IMR-90 (cell line): ENCODE measurements around the gene PIK3R4. TPM values are rescaled to one million over a fixed set of nuclear protein-coding genes. Genes with fewer than 3 reads are reported as not detected.

Experiments used
- ATAC-seq: fragments of 200-7000 bp; cut with Tn5 transposase; 2 replicates; pipeline ENCODE4 v1.9.1; 2020; ENCODE audit warnings: low read depth, mild to moderate bottlenecking, moderate library complexity
- BruUV-seq: library from RNA; stranded (reverse); fragments of 400-500 nt; replicated peaks from 2 replicates; lab custom pipeline; 2021; lab: Mats Ljungman, UMichigan
- CTCF ChIA-PET: fragments of 300-600 bp; formaldehyde crosslinking; extraction: SDS; loops from one replicate; lab custom pipeline; 2021; ENCODE audit warnings: antibody characterized with exemption; lab: Yijun Ruan, JAX
- POLR2A ChIA-PET: fragments of 300-600 bp; sonication (Branson Sonifier 250); formaldehyde crosslinking; loops from one replicate; lab custom pipeline; 2022; ENCODE audit warnings: antibody characterized with exemption; ENCODE audit not compliant: unreplicated experiment; lab: Charles Lee
- DNase-seq: peaks from one replicate; pipeline ENCODE4 v3.0.0; 2013
- H2AFZ ChIP-seq: replicated peaks from 2 replicates; pipeline ENCODE3; 2013; ENCODE audit warnings: low read length, mild to moderate bottlenecking; ENCODE audit not compliant: poor library complexity
- H2AK5ac ChIP-seq: 2 replicates; pipeline ENCODE4 v1.6.1; 2013; ENCODE audit warnings: low read depth, low read length, inconsistent platforms
- H2AK9ac ChIP-seq: replicated peaks from 2 replicates; pipeline ENCODE3; 2013; ENCODE audit warnings: mild to moderate bottlenecking, low read depth, low read length, moderate library complexity; ENCODE audit not compliant: poor library complexity
- H2BK120ac ChIP-seq: 2 replicates; pipeline ENCODE4 v1.6.1; 2013; ENCODE audit warnings: low read depth, low read length, inconsistent platforms
- H2BK15ac ChIP-seq: 3 replicates; pipeline ENCODE4 v1.6.1; 2013; ENCODE audit warnings: low read depth, low read length, inconsistent platforms
- H2BK20ac ChIP-seq: 2 replicates; pipeline ENCODE4 v1.6.1; 2013; ENCODE audit warnings: low read depth, mild to moderate bottlenecking, inconsistent platforms, low read length, moderate library complexity
- H2BK5ac ChIP-seq: 2 replicates; pipeline ENCODE4 v1.6.1; 2013; ENCODE audit warnings: mild to moderate bottlenecking, low read depth, low read length, inconsistent platforms; ENCODE audit not compliant: poor library complexity, severe bottlenecking
- H3K14ac ChIP-seq: replicated peaks from 2 replicates; pipeline ENCODE4 v1.6.1; 2013; ENCODE audit warnings: low read depth, low read length, inconsistent platforms
- H3K18ac ChIP-seq: 2 replicates; pipeline ENCODE4 v1.6.1; 2013; ENCODE audit warnings: low read depth, low read length, control low read depth
- H3K23ac ChIP-seq: 2 replicates; pipeline ENCODE4 v1.6.1; 2013; ENCODE audit warnings: low read depth, low read length, inconsistent platforms
- H3K27ac ChIP-seq: 2 replicates; pipeline ENCODE4 v1.5.1; 2013; ENCODE audit warnings: mild to moderate bottlenecking, control low read depth, low read length; ENCODE audit not compliant: insufficient read depth
- H3K27me3 ChIP-seq: 2 replicates; pipeline ENCODE4 v1.6.1; 2013; ENCODE audit warnings: low read length; ENCODE audit not compliant: control insufficient read depth, insufficient read depth
- H3K36me3 ChIP-seq: 2 replicates; pipeline ENCODE4 v1.6.1; 2013; ENCODE audit warnings: low read length, mixed read lengths; ENCODE audit not compliant: control insufficient read depth, insufficient read depth
- H3K4ac ChIP-seq: 2 replicates; pipeline ENCODE4 v1.6.1; 2013; ENCODE audit warnings: low read depth, low read length, inconsistent platforms
- H3K4me1 ChIP-seq: 2 replicates; pipeline ENCODE4 v1.6.1; 2013; ENCODE audit warnings: low read length, mixed read lengths; ENCODE audit not compliant: control insufficient read depth, insufficient read depth
- H3K4me2 ChIP-seq: 2 replicates; pipeline ENCODE4 v1.6.1; 2013; ENCODE audit warnings: low read depth, mild to moderate bottlenecking, control low read depth, low read length, moderate library complexity
- H3K4me3 ChIP-seq: 2 replicates; pipeline ENCODE4 v1.5.1; 2013; ENCODE audit warnings: low read depth, mild to moderate bottlenecking, control low read depth, low read length, moderate library complexity; ENCODE audit not compliant: insufficient read depth
- H3K56ac ChIP-seq: 2 replicates; pipeline ENCODE4 v1.6.1; 2013; ENCODE audit warnings: low read length, inconsistent platforms; ENCODE audit not compliant: insufficient read depth; ENCODE audit errors: extremely low read depth
- H3K79me1 ChIP-seq, 2 experiments: 2 replicates each; pipeline ENCODE4 v1.6.1; 2013; ENCODE audit warnings: low read length in 2 of 2, inconsistent platforms in 1 of 2, low read depth in 1 of 2
- H3K9ac ChIP-seq: 2 replicates; pipeline ENCODE4 v1.6.1; 2013; ENCODE audit warnings: low read depth, low read length, control low read depth
- H3K9me1 ChIP-seq: 2 replicates; pipeline ENCODE4 v1.6.1; 2013; ENCODE audit warnings: low read length, inconsistent platforms; ENCODE audit not compliant: insufficient read depth
- H3K9me3 ChIP-seq: 2 replicates; pipeline ENCODE4 v1.6.1; 2013; ENCODE audit warnings: low read length; ENCODE audit not compliant: control insufficient read depth, insufficient read depth
- H4K20me1 ChIP-seq: 2 replicates; pipeline ENCODE4 v1.6.1; 2013; ENCODE audit warnings: low read length, inconsistent platforms; ENCODE audit not compliant: insufficient read depth
- H4K5ac ChIP-seq: 2 replicates; pipeline ENCODE4 v1.6.1; 2013; ENCODE audit warnings: mild to moderate bottlenecking, low read depth, low read length, control low read depth
- H4K8ac ChIP-seq, 2 experiments: 2 replicates each; pipeline ENCODE4 v1.6.1; 2013; ENCODE audit warnings: low read depth in 2 of 2, low read length in 2 of 2, control low read depth in 1 of 2, inconsistent platforms in 1 of 2
- H4K91ac ChIP-seq: 2 replicates; pipeline ENCODE4 v1.6.1; 2013; ENCODE audit warnings: low read depth, low read length, inconsistent platforms; ENCODE audit not compliant: insufficient read depth
- BHLHE40 ChIP-seq: fragments of 150-350 bp; IDR thresholded peaks from 2 replicates; pipeline ENCODE4 v1.6.1; 2016; ENCODE audit warnings: mild to moderate bottlenecking, low read depth, low read length
- CEBPB ChIP-seq: IDR thresholded peaks from 2 replicates; pipeline ENCODE4 v1.6.1; 2012; ENCODE audit warnings: low read depth, low read length, improper control_type of control experiment
- CHD1 ChIP-seq: IDR thresholded peaks from 2 replicates; pipeline ENCODE4 v1.6.1; 2012; ENCODE audit warnings: low read depth, low read length, improper control_type of control experiment
- FOS ChIP-seq: fragments of 150-350 bp; IDR thresholded peaks from 2 replicates; pipeline ENCODE4 v1.6.1; 2016; ENCODE audit warnings: low read depth, low read length
- MAFK ChIP-seq: IDR thresholded peaks from 2 replicates; pipeline ENCODE4 v1.6.1; 2012; ENCODE audit warnings: low read depth, low read length, improper control_type of control experiment
- MAZ ChIP-seq: IDR thresholded peaks from 2 replicates; pipeline ENCODE4 v1.6.1; 2012; ENCODE audit warnings: low read depth, mild to moderate bottlenecking, low read length, improper control_type of control experiment, moderate library complexity, borderline replicate concordance
- MXI1 ChIP-seq: IDR thresholded peaks from 2 replicates; pipeline ENCODE4 v1.6.1; 2012; ENCODE audit warnings: low read depth, mild to moderate bottlenecking, low read length, moderate library complexity, borderline replicate concordance
- NFE2L2 ChIP-seq: fragments of 150-350 bp; IDR thresholded peaks from 2 replicates; pipeline ENCODE4 v1.6.1; 2016; ENCODE audit warnings: low read depth, mild to moderate bottlenecking, low read length
- POLR2A ChIP-seq: IDR thresholded peaks from 2 replicates; pipeline ENCODE4 v1.6.1; 2012; ENCODE audit warnings: mild to moderate bottlenecking, low read depth, low read length
- RAD21 ChIP-seq: IDR thresholded peaks from 2 replicates; pipeline ENCODE4 v1.6.1; 2012; ENCODE audit warnings: low read length, improper control_type of control experiment
- RFX5 ChIP-seq: IDR thresholded peaks from 2 replicates; pipeline ENCODE4 v1.8.0; 2012; ENCODE audit warnings: low read depth, mild to moderate bottlenecking, low read length, moderate library complexity
- SMC3 ChIP-seq: fragments of 150-350 bp; IDR thresholded peaks from 2 replicates; pipeline ENCODE4 v1.6.1; 2016; ENCODE audit warnings: low read depth, mild to moderate bottlenecking, antibody characterized with exemption, low read length, moderate library complexity
- USF2 ChIP-seq: fragments of 150-350 bp; IDR thresholded peaks from 2 replicates; pipeline ENCODE4 v1.6.1; 2017; ENCODE audit warnings: mild to moderate bottlenecking, antibody characterized with exemption, low read length, low read depth
- dilution Hi-C: fragments of 300-500 bp; cut with HindIII; formaldehyde crosslinking; loops from one replicate; pipeline ENCODE4 v1.14.3; 2018; ENCODE audit warnings: low sequenced_read_pairs; ENCODE audit not compliant: unreplicated experiment
- in situ Hi-C: fragments of 300-500 bp; cut with MboI; formaldehyde crosslinking; loops from 3 replicates; pipeline ENCODE4 v1.14.3; 2019; ENCODE audit warnings: low sequenced_read_pairs, inconsistent platforms, mixed read lengths
- intact Hi-C: fragments of 100-400 bp; cut with micrococcal nuclease; formaldehyde crosslinking; loops from 2 replicates; pipeline ENCODE4 v1.10.0; 2022
- polyA plus RNA-seq, 3 experiments: library from polyadenylated mRNA; depleted of rRNA; stranded (reverse); fragments of >200 nt; gene quantifications; 2 replicates each; pipeline ENCODE4 v1.2.3, GENCODE V29; 2012; ENCODE audit warnings: low replicate concordance in 1 of 3
- total RNA-seq: library from RNA; depleted of rRNA; stranded (reverse); fragments of >200 nt; gene quantifications from 2 replicates; pipeline ENCODE4 v1.2.3, GENCODE V29; 2012
- TF ChIP-seq, protein P1 (sequence below): conservative IDR thresholded peaks from 2 replicates; pipeline ENCODE4 v1.5.1; 2012; ENCODE audit warnings: mild to moderate bottlenecking, low read depth, low read length, improper control_type of control experiment

Gene PIK3R4
- total and polyA plus RNA-seq, 2 of the 4 experiments (the other 2 are of a cell fraction): 19.7 to 27.2 TPM

DNA sequence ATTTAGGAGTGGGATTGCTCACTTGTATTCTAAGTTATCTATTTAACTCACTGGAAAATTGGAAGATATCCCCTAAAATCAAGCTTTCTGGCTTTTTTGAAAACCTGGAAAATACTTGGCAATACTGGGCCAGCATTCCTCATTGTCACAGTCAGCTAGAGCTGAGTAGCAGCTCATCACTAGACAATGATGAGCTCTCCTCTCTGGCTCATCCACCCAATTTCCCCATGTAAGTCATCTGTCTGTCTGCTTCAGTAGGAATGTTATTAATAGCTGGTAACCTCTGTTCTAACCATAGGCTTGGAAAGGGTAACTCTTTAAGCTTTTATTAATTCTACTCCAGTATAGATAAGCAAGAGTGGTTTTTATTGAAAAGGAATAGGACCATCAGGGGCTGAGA lies 39.7 kb upstream of the PIK3R4 start:
- no peak overlapping the region for H3K27ac ChIP-seq
- ATAC-seq (no peak), DNase-seq (no peak)
- no peak overlapping the region for H2AK9ac ChIP-seq
- no peak overlapping the region for H2AFZ ChIP-seq
- no peaks in the 10 kb centered on the region for H3K27me3 ChIP-seq
- TF ChIP-seq MXI1 (no peak), CEBPB (no peak), POLR2A (no peak), BHLHE40 (no peak), FOS (no peak), MAFK (no peak), USF2 (no peak), CHD1 (no peak), SMC3 (no peak), RFX5 (no peak), RAD21 (no peak), MAZ (no peak), NFE2L2 (no peak)
- TF ChIP-seq, protein P1, sequence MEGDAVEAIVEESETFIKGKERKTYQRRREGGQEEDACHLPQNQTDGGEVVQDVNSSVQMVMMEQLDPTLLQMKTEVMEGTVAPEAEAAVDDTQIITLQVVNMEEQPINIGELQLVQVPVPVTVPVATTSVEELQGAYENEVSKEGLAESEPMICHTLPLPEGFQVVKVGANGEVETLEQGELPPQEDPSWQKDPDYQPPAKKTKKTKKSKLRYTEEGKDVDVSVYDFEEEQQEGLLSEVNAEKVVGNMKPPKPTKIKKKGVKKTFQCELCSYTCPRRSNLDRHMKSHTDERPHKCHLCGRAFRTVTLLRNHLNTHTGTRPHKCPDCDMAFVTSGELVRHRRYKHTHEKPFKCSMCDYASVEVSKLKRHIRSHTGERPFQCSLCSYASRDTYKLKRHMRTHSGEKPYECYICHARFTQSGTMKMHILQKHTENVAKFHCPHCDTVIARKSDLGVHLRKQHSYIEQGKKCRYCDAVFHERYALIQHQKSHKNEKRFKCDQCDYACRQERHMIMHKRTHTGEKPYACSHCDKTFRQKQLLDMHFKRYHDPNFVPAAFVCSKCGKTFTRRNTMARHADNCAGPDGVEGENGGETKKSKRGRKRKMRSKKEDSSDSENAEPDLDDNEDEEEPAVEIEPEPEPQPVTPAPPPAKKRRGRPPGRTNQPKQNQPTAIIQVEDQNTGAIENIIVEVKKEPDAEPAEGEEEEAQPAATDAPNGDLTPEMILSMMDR: no peak
- H4K8ac ChIP-seq: no peak overlapping the region
- in situ Hi-C loops: no loop called here
- no peaks in the 10 kb centered on the region for H3K9me1 ChIP-seq
- H2BK5ac ChIP-seq: no peak overlapping the region
- dilution Hi-C loops: no loop called here
- H3K79me1 ChIP-seq: no peaks in the 10 kb centered on the region
- H3K9ac ChIP-seq: no peak overlapping the region
- H4K20me1 ChIP-seq: no peaks in the 10 kb centered on the region
- CTCF ChIA-PET: no interaction called here
- H3K18ac ChIP-seq: no peak overlapping the region
- no peak overlapping the region for H3K4ac ChIP-seq
- H2BK15ac ChIP-seq: no peak overlapping the region
- H2AK5ac ChIP-seq: no peak overlapping the region
- H4K91ac ChIP-seq: no peak overlapping the region
- intact Hi-C loops: no loop called here
- H3K4me1 ChIP-seq: no peaks in the 10 kb centered on the region
- H3K23ac ChIP-seq: no peak overlapping the region
- no peak overlapping the region for H3K56ac ChIP-seq
- no TSS peak for BruUV-seq
- no peaks in the 10 kb centered on the region for H3K36me3 ChIP-seq
- no peak overlapping the region for H4K5ac ChIP-seq
- H2BK20ac ChIP-seq: no peak overlapping the region
- no peak overlapping the region for H3K4me2 ChIP-seq
- H3K14ac ChIP-seq: no peak overlapping the region
- POLR2A ChIA-PET: no interaction called here
- H2BK120ac ChIP-seq: no peak overlapping the region
- H3K9me3 ChIP-seq: no peaks in the 10 kb centered on the region
- no peak overlapping the region for H3K4me3 ChIP-seq
